Keratinocyte (primary cell): ENCODE data around the gene GNG14.
"Not testable (repeated sequence)": the region's sequence is repeated elsewhere in the genome, so short reads cannot be mapped to it uniquely, and the experiment has no call there.

Experiments used
- EZH2 ChIP-seq: IDR thresholded peaks from one replicate; pipeline ENCODE4 v1.6.1; 2012; ENCODE audit warnings: inconsistent platforms, mild to moderate bottlenecking, low read length, moderate library complexity
- TF ChIP-seq, protein P1 (sequence below), 3 experiments: IDR thresholded peaks in 1 of 3; conservative IDR thresholded peaks in 1 of 3; optimal IDR thresholded peaks in 1 of 3; 2 replicates in 2 of 3; 3 replicates in 1 of 3; pipeline versions ENCODE3 to v1.5.1; 2011; ENCODE audit warnings: low read length in 3 of 3, mild to moderate bottlenecking in 3 of 3, moderate library complexity in 2 of 3, control low read depth in 1 of 3, inconsistent platforms in 1 of 3; ENCODE audit not compliant: insufficient read depth in 2 of 3; ENCODE audit errors: extremely low read depth in 1 of 3

- TF ChIP-seq, protein P1, sequence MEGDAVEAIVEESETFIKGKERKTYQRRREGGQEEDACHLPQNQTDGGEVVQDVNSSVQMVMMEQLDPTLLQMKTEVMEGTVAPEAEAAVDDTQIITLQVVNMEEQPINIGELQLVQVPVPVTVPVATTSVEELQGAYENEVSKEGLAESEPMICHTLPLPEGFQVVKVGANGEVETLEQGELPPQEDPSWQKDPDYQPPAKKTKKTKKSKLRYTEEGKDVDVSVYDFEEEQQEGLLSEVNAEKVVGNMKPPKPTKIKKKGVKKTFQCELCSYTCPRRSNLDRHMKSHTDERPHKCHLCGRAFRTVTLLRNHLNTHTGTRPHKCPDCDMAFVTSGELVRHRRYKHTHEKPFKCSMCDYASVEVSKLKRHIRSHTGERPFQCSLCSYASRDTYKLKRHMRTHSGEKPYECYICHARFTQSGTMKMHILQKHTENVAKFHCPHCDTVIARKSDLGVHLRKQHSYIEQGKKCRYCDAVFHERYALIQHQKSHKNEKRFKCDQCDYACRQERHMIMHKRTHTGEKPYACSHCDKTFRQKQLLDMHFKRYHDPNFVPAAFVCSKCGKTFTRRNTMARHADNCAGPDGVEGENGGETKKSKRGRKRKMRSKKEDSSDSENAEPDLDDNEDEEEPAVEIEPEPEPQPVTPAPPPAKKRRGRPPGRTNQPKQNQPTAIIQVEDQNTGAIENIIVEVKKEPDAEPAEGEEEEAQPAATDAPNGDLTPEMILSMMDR (optimal IDR thresholded peaks at IDR 0.05 in 1 of 3, IDR thresholded peaks at IDR 0.05 in 1 of 3, conservative IDR thresholded peaks at IDR 0.05 in 1 of 3; ENCODE audit: extremely low read depth in 1 of 3, insufficient read depth in 2 of 3, low read length in 3 of 3) = not testable (repeated sequence)
- TF ChIP-seq EZH2 = not testable (repeated sequence)
These were observed 24.3 kb downstream of the GNG14 start for GRCh38 chr19:12712077-12712476.
